Tibial nerve (tissue), 4 donors: ENCODE data around the gene BTRC. TPM values are rescaled to one million over a fixed set of nuclear protein-coding genes. Genes with fewer than 3 reads are reported as not detected.

Experiments
- DNase-seq, 2 donors: peaks; one replicate each; pipeline ENCODE4 v3.0.0-alpha.2; 2019; ENCODE audit warnings: low spot score in 2 of 2
- H3K27ac ChIP-seq, 4 donors: fragments of 200-600 bp; sonication (generic) in 3 of 4; one replicate each; pipeline ENCODE4 v1.5.1; 2017 to 2019; ENCODE audit warnings: mild to moderate bottlenecking in 1 of 4
- H3K27me3 ChIP-seq, 2 donors: fragments of 200-600 bp; sonication (generic) in 1 of 2; one replicate each; pipeline versions ENCODE4 v1.5.1 to v1.6.0; 2017 to 2019
- H3K36me3 ChIP-seq, 3 donors: fragments of 200-600 bp; sonication (generic); one replicate each; pipeline ENCODE4 v1.5.1; 2018 to 2019
- H3K4me1 ChIP-seq, 4 donors: fragments of 200-600 bp; sonication (generic) in 3 of 4; one replicate each; pipeline ENCODE4 v1.5.1; 2017 to 2019
- H3K4me3 ChIP-seq, 4 donors: fragments of 200-600 bp; sonication (generic) in 3 of 4; one replicate each; pipeline ENCODE4 v1.5.1; 2017 to 2019; ENCODE audit warnings: mild to moderate bottlenecking in 1 of 4, moderate library complexity in 1 of 4
- H3K9me3 ChIP-seq, 4 donors: fragments of 200-600 bp; sonication (generic) in 3 of 4; one replicate each; pipeline ENCODE4 v1.5.1; 2017 to 2019
- CTCF ChIP-seq, 5 experiments: fragments of 200-600 bp in 3 of 5; fragments of 450-650 bp in 2 of 5; sonication (generic) in 3 of 5; IDR thresholded peaks; one replicate each; pipeline ENCODE4 v1.5.1; 2016 to 2019; ENCODE audit warnings: antibody characterized with exemption in 5 of 5, mild to moderate bottlenecking in 3 of 5, moderate library complexity in 2 of 5
- EP300 ChIP-seq, 2 donors: sonication (generic); formaldehyde crosslinking; IDR thresholded peaks; one replicate each; pipeline ENCODE4 v1.6.1; 2017; ENCODE audit warnings: antibody characterized with exemption in 2 of 2, mild to moderate bottlenecking in 1 of 2
- POLR2A ChIP-seq, 2 donors: fragments of 450-650 bp; IDR thresholded peaks; one replicate each; pipeline ENCODE4 v1.6.1; 2017; ENCODE audit warnings: antibody characterized with exemption in 2 of 2, mild to moderate bottlenecking in 2 of 2, moderate library complexity in 2 of 2
- WGBS, 2 donors: methylation state at CpG; one replicate each; pipeline ENCODE4 v1.1.5; 2018; 5-methylcytosine and 5-hydroxymethylcytosine counted together
- total RNA-seq, 4 donors: library from RNA; depleted of rRNA; stranded (reverse); fragments of >200 nt; gene quantifications; one replicate each; pipeline ENCODE4 v1.1.0, GENCODE V29; 2016

BTRC gene
- total RNA-seq, 4 donors from 2014 or later = 7.9 to 14.2 (median 8.8) TPM

GRCh38 chr10:101468159-101468558 is 114.2 kb downstream of the BTRC start:
- no peak for DNase-seq
- WGBS, 2 donors = 80 to 83% methylated on average over 2 of the region's 2 CpGs
- Histone ChIP-seq H3K9me3 (no peaks in the 10 kb centered on the region), H3K27me3 (no peaks in the 10 kb centered on the region), H3K27ac (no peak overlapping the region), H3K36me3 (no peaks in the 10 kb centered on the region), H3K4me3 (no peak overlapping the region), H3K4me1 (peaks cover 0 to 26% (median 4%) of the 10 kb centered on the region in 4 donors)
- no peak for TF ChIP-seq POLR2A (IDR thresholded peaks at IDR 0.05)
- no peak for TF ChIP-seq EP300 (IDR thresholded peaks at IDR 0.05)

GRCh38 chr10:101476383-101476782 is 122.4 kb downstream of the BTRC start:
- peaks cover 0 to 23% (median 0%) of the 10 kb centered on the region in 3 donors for H3K36me3 ChIP-seq
- no peak overlapping the region for H3K27ac ChIP-seq
- no peaks in the 10 kb centered on the region for H3K4me1 ChIP-seq
- TF ChIP-seq EP300 (IDR thresholded peaks at IDR 0.05) (no peak), CTCF (IDR thresholded peaks at IDR 0.05) (no peak), POLR2A (IDR thresholded peaks at IDR 0.05) (no peak)
- no peaks in the 10 kb centered on the region for H3K27me3 ChIP-seq
- no peak overlapping the region for H3K4me3 ChIP-seq
- H3K9me3 ChIP-seq = no peaks in the 10 kb centered on the region
- WGBS, 2 donors = 75 to 85% methylated on average over 3 of the region's 3 CpGs
- no peak for DNase-seq

GRCh38 chr10:101478956-101479355 is 125.0 kb downstream of the BTRC start:
- no peak for TF ChIP-seq CTCF (IDR thresholded peaks at IDR 0.05)
- 55 to 86% methylated on average over 1 of the region's 1 CpG for WGBS, 2 donors
- H3K27me3 ChIP-seq = no peaks in the 10 kb centered on the region
- H3K4me1 ChIP-seq = no peaks in the 10 kb centered on the region
- no peaks in the 10 kb centered on the region for H3K9me3 ChIP-seq
- no peak overlapping the region for H3K4me3 ChIP-seq
- H3K27ac ChIP-seq = no peak overlapping the region
- DNase-seq = no peak
- H3K36me3 ChIP-seq = peaks cover 0 to 23% (median 0%) of the 10 kb centered on the region in 3 donors

GRCh38 chr10:101481256-101481655 is 127.3 kb downstream of the BTRC start:
- no peak for TF ChIP-seq CTCF (IDR thresholded peaks at IDR 0.05)
- no peak for TF ChIP-seq POLR2A (IDR thresholded peaks at IDR 0.05)
- TF ChIP-seq EP300 (IDR thresholded peaks at IDR 0.05) = no peak
- Histone ChIP-seq H3K27ac (no peak overlapping the region), H3K36me3 (peaks cover 0 to 23% (median 0%) of the 10 kb centered on the region in 3 donors), H3K9me3 (no peaks in the 10 kb centered on the region), H3K27me3 (no peaks in the 10 kb centered on the region), H3K4me1 (no peaks in the 10 kb centered on the region), H3K4me3 (no peak overlapping the region)
- DNase-seq = no peak

- Histone ChIP-seq H3K27me3 (no peaks in the 10 kb centered on the region), H3K9me3 (no peaks in the 10 kb centered on the region), H3K27ac (no peak overlapping the region), H3K36me3 (peaks cover 0 to 23% (median 0%) of the 10 kb centered on the region in 3 donors), H3K4me1 (no peaks in the 10 kb centered on the region), H3K4me3 (no peak overlapping the region)
- TF ChIP-seq POLR2A (IDR thresholded peaks at IDR 0.05) (no peak), EP300 (IDR thresholded peaks at IDR 0.05) (no peak), CTCF (IDR thresholded peaks at IDR 0.05) (no peak)
- WGBS, 2 donors = 76 to 84% methylated on average over 10 of the region's 10 CpGs
- no peak for DNase-seq
These were observed 128.6 kb downstream of the BTRC start for GRCh38 chr10:101482568-101482967.

- 79 to 80% methylated on average over 8 of the region's 8 CpGs for WGBS, 2 donors
- Histone ChIP-seq H3K4me1 (no peaks in the 10 kb centered on the region), H3K4me3 (no peak overlapping the region), H3K27ac (no peak overlapping the region), H3K27me3 (no peaks in the 10 kb centered on the region), H3K9me3 (no peaks in the 10 kb centered on the region), H3K36me3 (peaks cover 0 to 21% (median 0%) of the 10 kb centered on the region in 3 donors)
- TF ChIP-seq EP300 (IDR thresholded peaks at IDR 0.05) (no peak), CTCF (IDR thresholded peaks at IDR 0.05) (no peak), POLR2A (IDR thresholded peaks at IDR 0.05) (no peak)
- no peak for DNase-seq
These were observed 130.3 kb downstream of the BTRC start for GRCh38 chr10:101484175-101484745.
